CD4-positive, alpha-beta memory T cell (primary cell): ENCODE measurements around the gene TRIM49. TPM values are rescaled to one million over a fixed set of nuclear protein-coding genes. Genes with fewer than 3 reads are reported as not detected.
"Not testable (repeated sequence)": the region's sequence is repeated elsewhere in the genome, so short reads cannot be mapped to it uniquely, and the experiment has no call there.

Experiments
- CTCF ChIA-PET: fragments of 350-600 bp; sonication (Branson Sonifier 250); formaldehyde crosslinking; loops from one replicate; lab custom pipeline; 2021; ENCODE audit warnings: inconsistent platforms; ENCODE audit not compliant: partially characterized antibody; lab: Charles Lee
- POLR2A ChIA-PET: fragments of 350-600 bp; sonication (Branson Sonifier 250); formaldehyde crosslinking; loops from one replicate; lab custom pipeline; 2021; ENCODE audit not compliant: partially characterized antibody; lab: Charles Lee
- DNase-seq, 5 donors: peaks; one replicate each; pipeline versions ENCODE4 v3.0.0 to v3.0.0-alpha.2; 2020 to 2022; ENCODE audit warnings: mixed read lengths in 1 of 5
- H3K27ac ChIP-seq: one replicate; pipeline ENCODE4 v1.7.0; 2013; ENCODE audit warnings: low read depth, low read length
- H3K27me3 ChIP-seq: 2 replicates; pipeline ENCODE4 v1.7.0; 2013; ENCODE audit warnings: mild to moderate bottlenecking, low read length, moderate library complexity; ENCODE audit not compliant: insufficient read depth
- H3K36me3 ChIP-seq: 2 replicates; pipeline ENCODE4 v1.7.0; 2013; ENCODE audit warnings: mild to moderate bottlenecking, low read length, moderate library complexity; ENCODE audit not compliant: insufficient read depth
- H3K4me1 ChIP-seq: 2 replicates; pipeline ENCODE4 v1.7.0; 2013; ENCODE audit warnings: mild to moderate bottlenecking, low read length, moderate library complexity; ENCODE audit not compliant: insufficient read depth
- H3K4me3 ChIP-seq, 2 donors: one replicate each; pipeline ENCODE4 v1.7.0; 2013; ENCODE audit warnings: low read length in 2 of 2, mild to moderate bottlenecking in 1 of 2
- H3K9me3 ChIP-seq, 2 donors: one replicate each; pipeline ENCODE4 v1.7.0; 2013; ENCODE audit warnings: low read length in 2 of 2, control low read depth in 1 of 2; ENCODE audit not compliant: control insufficient read depth in 1 of 2
- H3K27ac Mint-ChIP-seq, 7 donors: one replicate each; pipeline ENCODE4 v1.8.0; 2020 to 2021; ENCODE audit warnings: mixed read lengths in 7 of 7, mild to moderate bottlenecking in 6 of 7, inconsistent platforms in 3 of 7, moderate library complexity in 3 of 7
- H3K27me3 Mint-ChIP-seq, 2 donors: one replicate each; pipeline ENCODE4 v1.8.0; 2020 to 2021; ENCODE audit warnings: mixed read lengths in 2 of 2
- H3K36me3 Mint-ChIP-seq, 2 donors: one replicate each; pipeline ENCODE4 v1.8.0; 2020 to 2021; ENCODE audit warnings: mixed read lengths in 2 of 2, inconsistent platforms in 1 of 2, mild to moderate bottlenecking in 1 of 2
- H3K4me1 Mint-ChIP-seq, 4 donors: one replicate each; pipeline ENCODE4 v1.8.0; 2020 to 2021; ENCODE audit warnings: mixed read lengths in 4 of 4, mild to moderate bottlenecking in 1 of 4
- H3K4me3 Mint-ChIP-seq, 8 donors: one replicate each; pipeline ENCODE4 v1.8.0; 2020 to 2021; ENCODE audit warnings: mixed read lengths in 8 of 8, mild to moderate bottlenecking in 7 of 8, moderate library complexity in 6 of 8, inconsistent platforms in 3 of 8
- H3K9me3 Mint-ChIP-seq, 8 donors: one replicate each; pipeline ENCODE4 v1.8.0; 2020 to 2021; ENCODE audit warnings: mixed read lengths in 8 of 8, mild to moderate bottlenecking in 5 of 8, inconsistent platforms in 3 of 8, moderate library complexity in 1 of 8
- intact Hi-C: fragments of 100-400 bp; cut with micrococcal nuclease; formaldehyde crosslinking; loops from one replicate; pipeline ENCODE4 v1.15.1; 2023
- polyA plus RNA-seq, 2 donors: library from polyadenylated mRNA; unstranded; fragments of 300-500 nt; fragmentation: Illumina TruSeq; gene quantifications; one replicate each; pipeline ENCODE4 v1.2.3, GENCODE V29; 2021
- total RNA-seq, 2 experiments: library from RNA; stranded (reverse); gene quantifications; one replicate each; pipeline ENCODE4 v1.2.3, GENCODE V29; 2021

TRIM49 gene
- total RNA-seq: not detected
- polyA plus RNA-seq: not detected

GRCh38 chr11:89808475-89808874 lies at the start of gene TRIM49:
Gene TRIM49, minus strand, starts transcription at chr11:89808575. Its CDS starts 4,106 bp downstream, at chr11:89804469.
- H3K36me3 Mint-ChIP-seq, H3K9me3 Mint-ChIP-seq, H3K9me3 ChIP-seq, DNase-seq, H3K36me3 ChIP-seq, H3K4me3 Mint-ChIP-seq, H3K4me1 ChIP-seq, H3K27ac ChIP-seq, intact Hi-C loops, H3K4me3 ChIP-seq, H3K27me3 Mint-ChIP-seq, POLR2A ChIA-PET, CTCF ChIA-PET, H3K27me3 ChIP-seq, H3K4me1 Mint-ChIP-seq, H3K27ac Mint-ChIP-seq: not testable (repeated sequence)

GRCh38 chr11:89826694-89827093 lies 18.3 kb upstream of the TRIM49 start:
- CTCF ChIA-PET, H3K4me1 Mint-ChIP-seq, H3K27ac ChIP-seq, POLR2A ChIA-PET, H3K4me3 ChIP-seq, DNase-seq, H3K36me3 ChIP-seq, H3K27me3 ChIP-seq, H3K9me3 ChIP-seq, H3K27me3 Mint-ChIP-seq, H3K36me3 Mint-ChIP-seq, H3K9me3 Mint-ChIP-seq, intact Hi-C loops, H3K27ac Mint-ChIP-seq, H3K4me3 Mint-ChIP-seq, H3K4me1 ChIP-seq: not testable (repeated sequence)

- H3K36me3 Mint-ChIP-seq, H3K4me3 ChIP-seq, H3K27me3 Mint-ChIP-seq, H3K4me1 Mint-ChIP-seq, CTCF ChIA-PET, H3K4me3 Mint-ChIP-seq, DNase-seq, H3K36me3 ChIP-seq, H3K4me1 ChIP-seq, H3K27me3 ChIP-seq, H3K9me3 Mint-ChIP-seq, H3K9me3 ChIP-seq, H3K27ac ChIP-seq, H3K27ac Mint-ChIP-seq, intact Hi-C loops, POLR2A ChIA-PET: not testable (repeated sequence)
Measured at GRCh38 chr11:89820008-89820407, 11.6 kb upstream of the TRIM49 start.

GRCh38 chr11:89813535-89813934 lies 5.2 kb upstream of the TRIM49 start:
- DNase-seq, H3K27ac ChIP-seq, H3K4me1 Mint-ChIP-seq, H3K4me3 ChIP-seq, H3K27ac Mint-ChIP-seq, H3K27me3 Mint-ChIP-seq, H3K27me3 ChIP-seq, H3K4me3 Mint-ChIP-seq, H3K9me3 ChIP-seq, intact Hi-C loops, CTCF ChIA-PET, POLR2A ChIA-PET, H3K9me3 Mint-ChIP-seq, H3K36me3 Mint-ChIP-seq, H3K36me3 ChIP-seq, H3K4me1 ChIP-seq: not testable (repeated sequence)

GRCh38 chr11:89787506-89788063 lies 20.8 kb downstream of the TRIM49 start:
- H3K27me3 ChIP-seq, H3K36me3 ChIP-seq, H3K9me3 Mint-ChIP-seq, H3K27ac Mint-ChIP-seq, H3K4me1 Mint-ChIP-seq, intact Hi-C loops, H3K4me1 ChIP-seq, POLR2A ChIA-PET, H3K27me3 Mint-ChIP-seq, H3K4me3 Mint-ChIP-seq, H3K9me3 ChIP-seq, H3K36me3 Mint-ChIP-seq, H3K27ac ChIP-seq, H3K4me3 ChIP-seq, CTCF ChIA-PET: not testable (repeated sequence)
- peak in 1 of 5 donors; percentile 2 for DNase-seq

GRCh38 chr11:89785726-89786125 lies 22.6 kb downstream of the TRIM49 start:
- intact Hi-C loops, H3K4me3 Mint-ChIP-seq, H3K27ac Mint-ChIP-seq, H3K4me1 Mint-ChIP-seq, H3K36me3 ChIP-seq, H3K4me3 ChIP-seq, CTCF ChIA-PET, DNase-seq, H3K36me3 Mint-ChIP-seq, H3K27ac ChIP-seq, H3K27me3 Mint-ChIP-seq, H3K9me3 ChIP-seq, H3K27me3 ChIP-seq, H3K9me3 Mint-ChIP-seq, H3K4me1 ChIP-seq, POLR2A ChIA-PET: not testable (repeated sequence)

GRCh38 chr11:89750822-89751221 lies 57.6 kb downstream of the TRIM49 start:
- DNase-seq, H3K9me3 Mint-ChIP-seq, H3K4me1 Mint-ChIP-seq, H3K9me3 ChIP-seq, H3K4me3 ChIP-seq, intact Hi-C loops, H3K36me3 ChIP-seq, H3K4me3 Mint-ChIP-seq, CTCF ChIA-PET, H3K4me1 ChIP-seq, H3K27ac ChIP-seq, POLR2A ChIA-PET, H3K27me3 Mint-ChIP-seq, H3K36me3 Mint-ChIP-seq, H3K27ac Mint-ChIP-seq, H3K27me3 ChIP-seq: not testable (repeated sequence)
